ENCODE results near the gene USP35. TPM values are rescaled to one million over a fixed set of nuclear protein-coding genes. Genes with fewer than 3 reads are reported as not detected.

The USP35 gene
- 18.9 and 19.7 TPM in 2 replicates for total RNA-seq

GRCh38 chr11:78188286-78189173 is at the start of gene USP35, which contains the start of gene KCTD21:
USP35 (plus strand) TSS chr11:78188919; CDS start chr11:78196246, 7,327 bp downstream.
KCTD21 (minus strand) TSS chr11:78188626; CDS start chr11:78174554, 14,072 bp downstream.

GRCh38 chr11:78139422-78140391 is 49.0 kb upstream of the USP35 start, which contains the start of gene ALG8:
ALG8 (minus strand) TSS chr11:78139626; CDS start chr11:78139588, 38 bp downstream.

Other genes with a start within 250 kb of the USP35 start
- gene INTS4, start 194.3 kb upstream of the USP35 start, total RNA-seq, result 46.1 and 47.8 TPM in 2 replicates
- 1.3 and 1.5 TPM in 2 replicates for gene KCTD14, start 165.6 kb upstream of the USP35 start, total RNA-seq
- gene THRSP, start 125.1 kb upstream of the USP35 start, total RNA-seq, result 0.15 TPM in 1 of 2 replicates, not detected in the other
- gene NDUFC2, start 109.1 kb upstream of the USP35 start, total RNA-seq, result 133 and 158 TPM in 2 replicates
- gene ALG8, start 49.3 kb upstream of the USP35 start, total RNA-seq, result 26.3 and 34.0 TPM in 2 replicates
- gene KCTD21, start 293 bp upstream of the USP35 start, total RNA-seq, result 15.9 and 16.9 TPM in 2 replicates
- gene GAB2, start 228.9 kb downstream of the USP35 start, total RNA-seq, result 8.6 and 16.4 TPM in 2 replicates